HEK293 (cell line): ENCODE results near the gene PRPF38A.

Experiments used
- CTCF ChIA-PET: fragments of 350-600 bp; formaldehyde crosslinking; extraction: SDS; loops from one replicate; lab custom pipeline; 2021; ENCODE audit warnings: antibody characterized with exemption; lab: Yijun Ruan, JAX
- POLR2A ChIA-PET: fragments of 300-600 bp; formaldehyde crosslinking; extraction: SDS; loops from one replicate; lab custom pipeline; 2020; ENCODE audit warnings: antibody characterized with exemption, inconsistent platforms; lab: Yijun Ruan, JAX
- H3K27ac ChIP-seq: fragments of 200-500 bp; sonication (Bioruptor generic); 2 replicates; pipeline ENCODE4 v1.5.1; 2014; ENCODE audit warnings: low read depth, low read length, control low read depth, inconsistent platforms; ENCODE audit errors: extremely low read depth
- H3K36me3 ChIP-seq, 2 experiments: fragments of 200-500 bp in 1 of 2; sonication (Bioruptor generic) in 1 of 2; 1 replicate in 1 of 2; 2 replicates in 1 of 2; pipeline ENCODE4 v1.5.1; 2014 to 2017; ENCODE audit warnings: inconsistent platforms in 2 of 2, low read length in 2 of 2; ENCODE audit not compliant: control insufficient read depth in 2 of 2, insufficient read depth in 1 of 2
- H3K4me1 ChIP-seq: fragments of 200-500 bp; sonication (Bioruptor generic); 2 replicates; pipeline ENCODE4 v1.5.1; 2014; ENCODE audit warnings: mild to moderate bottlenecking, low read length, inconsistent platforms; ENCODE audit not compliant: control insufficient read depth, insufficient read depth
- H3K4me3 ChIP-seq: 2 replicates; pipeline ENCODE4 v1.5.1; 2011; ENCODE audit warnings: low read depth, mild to moderate bottlenecking, control low read depth, low read length, moderate library complexity
- H3K9me3 ChIP-seq: fragments of 200-500 bp; sonication (Bioruptor generic); 2 replicates; pipeline ENCODE4 v1.5.1; 2014; ENCODE audit warnings: low read depth, low read length, inconsistent platforms; ENCODE audit not compliant: control insufficient read depth, insufficient read depth
- ATF2 ChIP-seq: fragments of 450-650 bp; formaldehyde crosslinking; IDR thresholded peaks from 2 replicates; pipeline ENCODE4 v1.5.1; 2016; ENCODE audit warnings: missing biosample characterization, missing genetic modification characterization, low read depth
- EGR2 ChIP-seq: fragments of 450-650 bp; formaldehyde crosslinking; IDR thresholded peaks from 2 replicates; pipeline ENCODE4 v1.5.1; 2016; ENCODE audit warnings: low read depth, missing biosample characterization, missing genetic modification characterization
- RBAK ChIP-seq: fragments of 450-650 bp; formaldehyde crosslinking; IDR thresholded peaks from 2 replicates; pipeline ENCODE4 v1.5.1; 2016; ENCODE audit warnings: missing biosample characterization, missing genetic modification characterization
- SALL2 ChIP-seq: fragments of 450-650 bp; formaldehyde crosslinking; IDR thresholded peaks from 2 replicates; pipeline ENCODE4 v1.5.0; 2017; ENCODE audit warnings: missing biosample characterization, mild to moderate bottlenecking, missing genetic modification characterization, borderline replicate concordance
- SP3 ChIP-seq: fragments of 450-650 bp; formaldehyde crosslinking; IDR thresholded peaks from 2 replicates; pipeline ENCODE4 v1.5.1; 2016; ENCODE audit warnings: missing biosample characterization, missing genetic modification characterization
- TCF7L2 ChIP-seq: IDR thresholded peaks from 2 replicates; pipeline ENCODE4 v1.6.1; 2011; ENCODE audit warnings: low read depth, mild to moderate bottlenecking, inconsistent platforms, low read length, moderate library complexity, borderline replicate concordance
- YY1 ChIP-seq: fragments of 450-650 bp; formaldehyde crosslinking; IDR thresholded peaks from 2 replicates; pipeline ENCODE4 v1.5.1; 2018; ENCODE audit warnings: missing biosample characterization, missing genetic modification characterization
- YY2 ChIP-seq: fragments of 450-650 bp; formaldehyde crosslinking; IDR thresholded peaks from 2 replicates; pipeline ENCODE4 v1.5.1; 2016; ENCODE audit warnings: missing biosample characterization, missing genetic modification characterization
- ZEB2 ChIP-seq: fragments of 450-650 bp; formaldehyde crosslinking; IDR thresholded peaks from 2 replicates; pipeline ENCODE4 v1.5.1; 2016; ENCODE audit warnings: missing biosample characterization, missing genetic modification characterization
- ZFP41 ChIP-seq: fragments of 450-650 bp; formaldehyde crosslinking; IDR thresholded peaks from 2 replicates; pipeline ENCODE4 v1.5.1; 2016; ENCODE audit warnings: missing biosample characterization, missing genetic modification characterization, borderline replicate concordance
- ZNF112 ChIP-seq: fragments of 450-650 bp; formaldehyde crosslinking; IDR thresholded peaks from 2 replicates; pipeline ENCODE4 v1.5.0; 2017; ENCODE audit warnings: missing biosample characterization, missing genetic modification characterization
- ZNF146 ChIP-seq: fragments of 450-650 bp; formaldehyde crosslinking; IDR thresholded peaks from 2 replicates; pipeline ENCODE4 v1.5.1; 2016; ENCODE audit warnings: missing biosample characterization, missing genetic modification characterization
- ZNF157 ChIP-seq: fragments of 450-650 bp; formaldehyde crosslinking; IDR thresholded peaks from 2 replicates; pipeline ENCODE4 v1.5.1; 2016; ENCODE audit warnings: missing biosample characterization, missing genetic modification characterization
- ZNF175 ChIP-seq: fragments of 450-650 bp; formaldehyde crosslinking; IDR thresholded peaks from 2 replicates; pipeline ENCODE4 v1.5.1; 2016; ENCODE audit warnings: missing biosample characterization, missing genetic modification characterization
- ZNF18 ChIP-seq: fragments of 450-650 bp; formaldehyde crosslinking; IDR thresholded peaks from 2 replicates; pipeline ENCODE4 v1.5.1; 2016; ENCODE audit warnings: missing biosample characterization, missing genetic modification characterization
- ZNF19 ChIP-seq: fragments of 450-650 bp; formaldehyde crosslinking; IDR thresholded peaks from 2 replicates; pipeline ENCODE4; 2016; ENCODE audit warnings: missing biosample characterization, missing genetic modification characterization, low read depth
- ZNF2 ChIP-seq: fragments of 450-650 bp; formaldehyde crosslinking; IDR thresholded peaks from 2 replicates; pipeline ENCODE4 v1.5.1; 2016; ENCODE audit warnings: missing biosample characterization, missing genetic modification characterization
- ZNF214 ChIP-seq: fragments of 450-650 bp; formaldehyde crosslinking; IDR thresholded peaks from 2 replicates; pipeline ENCODE4 v1.5.1; 2017; ENCODE audit warnings: missing biosample characterization, mild to moderate bottlenecking, missing genetic modification characterization, borderline replicate concordance
- ZNF426 ChIP-seq: fragments of 450-650 bp; formaldehyde crosslinking; IDR thresholded peaks from 2 replicates; pipeline ENCODE4 v1.5.1; 2017; ENCODE audit warnings: missing biosample characterization, missing genetic modification characterization, mild to moderate bottlenecking, inconsistent platforms, moderate library complexity
- ZNF433 ChIP-seq: fragments of 450-650 bp; formaldehyde crosslinking; IDR thresholded peaks from 2 replicates; pipeline ENCODE4 v1.5.1; 2016; ENCODE audit warnings: missing biosample characterization, missing genetic modification characterization, low read depth
- ZNF521 ChIP-seq: fragments of 450-650 bp; formaldehyde crosslinking; IDR thresholded peaks from 2 replicates; pipeline ENCODE4 v1.5.1; 2017; ENCODE audit warnings: missing biosample characterization, mild to moderate bottlenecking, missing genetic modification characterization
- ZNF596 ChIP-seq: fragments of 450-650 bp; IDR thresholded peaks from 2 replicates; pipeline ENCODE4 v1.5.0; 2018; ENCODE audit warnings: missing biosample characterization, mild to moderate bottlenecking, missing genetic modification characterization, moderate library complexity
- ZNF626 ChIP-seq: fragments of 450-650 bp; sonication (Bioruptor Pico); formaldehyde crosslinking; IDR thresholded peaks from 2 replicates; pipeline ENCODE4 v1.5.1; 2018; ENCODE audit warnings: missing biosample characterization, missing genetic modification characterization, inconsistent platforms
- ZNF639 ChIP-seq: fragments of 450-650 bp; formaldehyde crosslinking; IDR thresholded peaks from 2 replicates; pipeline ENCODE4 v1.5.1; 2016; ENCODE audit warnings: missing biosample characterization, missing genetic modification characterization
- ZNF664 ChIP-seq: fragments of 450-650 bp; formaldehyde crosslinking; IDR thresholded peaks from 2 replicates; pipeline ENCODE4 v1.5.1; 2016; ENCODE audit warnings: missing biosample characterization, missing genetic modification characterization
- ZNF677 ChIP-seq: fragments of 450-650 bp; IDR thresholded peaks from 2 replicates; pipeline ENCODE4 v1.5.0; 2018; ENCODE audit warnings: missing biosample characterization, mild to moderate bottlenecking, missing genetic modification characterization, moderate library complexity
- ZNF692 ChIP-seq: fragments of 450-650 bp; formaldehyde crosslinking; IDR thresholded peaks from 2 replicates; pipeline ENCODE4 v1.5.1; 2016; ENCODE audit warnings: missing biosample characterization, missing genetic modification characterization
- ZNF777 ChIP-seq: fragments of 450-650 bp; formaldehyde crosslinking; IDR thresholded peaks from 2 replicates; pipeline ENCODE4 v1.5.1; 2017; ENCODE audit warnings: missing biosample characterization, missing genetic modification characterization, borderline replicate concordance
- ZXDB ChIP-seq: fragments of 450-650 bp; formaldehyde crosslinking; IDR thresholded peaks from 2 replicates; pipeline ENCODE4 v1.5.1; 2016; ENCODE audit warnings: missing biosample characterization, missing genetic modification characterization

PRPF38A gene

GRCh38 chr1:52367272-52367671, 37.1 kb upstream of the PRPF38A start:
- Histone ChIP-seq H3K4me3 (no peak overlapping the region), H3K36me3 (peaks cover 11 to 27% of the 10 kb centered on the region in 2 experiments; a peak in 2 of 3 replicates), H3K27ac (no peak overlapping the region), H3K4me1 (peaks cover 7% of the 10 kb centered on the region; the same call in 1 of the 2 replicates), H3K9me3 (no peaks in the 10 kb centered on the region)
- TF ChIP-seq ZNF433 (no peak), ZNF426 (no peak), SALL2 (tag by site-specific recombination) (no peak), ZNF146 (no peak), ZNF2 (no peak), ZNF639 (tag by site-specific recombination) (no peak), RBAK (tag by site-specific recombination) (no peak), ZNF626 (tag by site-specific recombination) (no peak), ZNF521 (tag by site-specific recombination) (no peak), SP3 (no peak), ZNF175 (tag by site-specific recombination) (no peak), ZNF19 (tag by site-specific recombination) (no peak), ZNF596 (no peak), YY1 (tag by site-specific recombination) (no peak), ZNF112 (tag by site-specific recombination) (no peak), ZNF18 (tag by site-specific recombination) (no peak)
- CTCF ChIA-PET, result interaction anchor here (0.6 to 1.2 kb wide), 3 partner anchors 306 to 698 kb away, joined by 3 to 4 read pairs (median 3); no protein-coding TSS in a partner anchor
- POLR2A ChIA-PET, result interaction anchor here (2.0 to 3.1 kb wide), 3 partner anchors 14 to 312 kb away, joined by 10 to 11 read pairs (median 10); partner anchors contain the start of genes BTF3L4, ORC1, PRPF38A and TXNDC12

- ChIA-PET CTCF (interaction anchor here (0.6 to 1.0 kb wide), 8 partner anchors 19 to 332 kb away, joined by 3 to 6 read pairs (median 3); no protein-coding TSS in a partner anchor), POLR2A (interaction anchor here (0.8 to 3.1 kb wide), 4 partner anchors 35 to 554 kb away, joined by 3 to 11 read pairs (median 6); partner anchors contain the start of genes BTF3L4, ECHDC2, ORC1 and PRPF38A)
- peak overlapping the region; percentile 41 for H3K4me3 ChIP-seq
- peaks cover 18 to 28% of the 10 kb centered on the region in 2 experiments for H3K36me3 ChIP-seq
- peak overlapping the region; percentile 58; the same call in 1 of the 2 replicates for H3K27ac ChIP-seq
- peaks cover 7% of the 10 kb centered on the region; the same call in 1 of the 2 replicates for H3K4me1 ChIP-seq
- no peaks in the 10 kb centered on the region for H3K9me3 ChIP-seq
- TF ChIP-seq ZNF692 (tag by site-specific recombination) (peak; percentile 63; the same call in 1 of the 2 replicates), TCF7L2 (no peak), ZNF214 (tag by site-specific recombination) (no peak), ZNF426 (no peak), YY2 (tag by site-specific recombination) (no peak), ZNF677 (tag by site-specific recombination) (no peak), ZNF664 (tag by site-specific recombination) (no peak), ZNF157 (tag by site-specific recombination) (no peak), ZNF777 (no peak), ZEB2 (tag by site-specific recombination) (no peak), ATF2 (tag by site-specific recombination) (no peak), ZFP41 (tag by site-specific recombination) (no peak), ZNF19 (tag by site-specific recombination) (no peak), ZXDB (tag by site-specific recombination) (no peak; the same call in 1 of the 2 replicates), SALL2 (tag by site-specific recombination) (no peak), EGR2 (tag by site-specific recombination) (no peak)
These were observed 35.8 kb upstream of the PRPF38A start for GRCh38 chr1:52368383-52369172.
